ENCODE measurements around the gene EPGN.
"Not testable (repeated sequence)": the region's sequence is repeated elsewhere in the genome, so short reads cannot be mapped to it uniquely, and the experiment has no call there.

Gene EPGN

GRCh38 chr4:74311696-74312313 lies 3.5 kb downstream of the EPGN start:
- DNase-seq, result peak; percentile 56 to 83

GRCh38 chr4:74314329-74314728 lies 6.1 kb downstream of the EPGN start:
- no peak for DNase-seq

- no peak for DNase-seq
Measured at GRCh38 chr4:74314944-74315343, 6.7 kb downstream of the EPGN start.

- no peak for DNase-seq
Measured at GRCh38 chr4:74315376-74315775, 7.1 kb downstream of the EPGN start.

GRCh38 chr4:74316397-74316796 lies 8.1 kb downstream of the EPGN start:
- no peak for DNase-seq

- DNase-seq, result no peak
Measured at GRCh38 chr4:74317616-74318246, 9.5 kb downstream of the EPGN start.

- no peak for DNase-seq
Measured at GRCh38 chr4:74318276-74318675, 10.0 kb downstream of the EPGN start.

- no peak for DNase-seq
Measured at GRCh38 chr4:74319470-74319869, 11.2 kb downstream of the EPGN start.

GRCh38 chr4:74320559-74321118 lies 12.4 kb downstream of the EPGN start:
- DNase-seq, result peak; percentile 74 to 92

GRCh38 chr4:74322301-74322700 lies 14.0 kb downstream of the EPGN start:
- no peak for DNase-seq

GRCh38 chr4:74323663-74324062 lies 15.4 kb downstream of the EPGN start:
- DNase-seq, result no peak

GRCh38 chr4:74324262-74324661 lies 16.0 kb downstream of the EPGN start:
- no peak for DNase-seq

GRCh38 chr4:74325886-74326285 lies 17.6 kb downstream of the EPGN start:
- no peak for DNase-seq

- DNase-seq, result no peak
Measured at GRCh38 chr4:74327762-74328161, 19.5 kb downstream of the EPGN start.

- no peak for DNase-seq
Measured at GRCh38 chr4:74328501-74328900, 20.2 kb downstream of the EPGN start.

GRCh38 chr4:74329307-74329706 lies 21.0 kb downstream of the EPGN start:
- no peak for DNase-seq

- no peak for DNase-seq
Measured at GRCh38 chr4:74330295-74330750, 22.1 kb downstream of the EPGN start.

- DNase-seq, result no peak
Measured at GRCh38 chr4:74331252-74331651, 23.0 kb downstream of the EPGN start.

GRCh38 chr4:74331944-74332343 lies 23.7 kb downstream of the EPGN start:
- no peak for DNase-seq

GRCh38 chr4:74334636-74335035 lies 26.4 kb downstream of the EPGN start:
- DNase-seq, result no peak

GRCh38 chr4:74335341-74336021 lies 27.2 kb downstream of the EPGN start:
- DNase-seq, result no peak

GRCh38 chr4:74338792-74339333 lies 30.6 kb downstream of the EPGN start:
- no peak for DNase-seq

GRCh38 chr4:74339501-74339900 lies 31.2 kb downstream of the EPGN start:
- DNase-seq, result no peak

GRCh38 chr4:74340421-74340820 lies 32.2 kb downstream of the EPGN start:
- not testable (repeated sequence) for DNase-seq

Data from Kasumi-1 (cell line).